IMR-90 (cell line): ENCODE data around the gene RBMS3. TPM values are rescaled to one million over a fixed set of nuclear protein-coding genes. Genes with fewer than 3 reads are reported as not detected.

ENCODE experiments used
- ATAC-seq: fragments of 200-7000 bp; cut with Tn5 transposase; 2 replicates; pipeline ENCODE4 v1.9.1; 2020; ENCODE audit warnings: low read depth, mild to moderate bottlenecking, moderate library complexity
- BruUV-seq: library from RNA; stranded (reverse); fragments of 400-500 nt; replicated peaks from 2 replicates; lab custom pipeline; 2021; lab: Mats Ljungman, UMichigan
- CTCF ChIA-PET: fragments of 300-600 bp; formaldehyde crosslinking; extraction: SDS; loops from one replicate; lab custom pipeline; 2021; ENCODE audit warnings: antibody characterized with exemption; lab: Yijun Ruan, JAX
- POLR2A ChIA-PET: fragments of 300-600 bp; sonication (Branson Sonifier 250); formaldehyde crosslinking; loops from one replicate; lab custom pipeline; 2022; ENCODE audit warnings: antibody characterized with exemption; ENCODE audit not compliant: unreplicated experiment; lab: Charles Lee
- DNase-seq: peaks from one replicate; pipeline ENCODE4 v3.0.0; 2013
- H2AFZ ChIP-seq: replicated peaks from 2 replicates; pipeline ENCODE3; 2013; ENCODE audit warnings: low read length, mild to moderate bottlenecking; ENCODE audit not compliant: poor library complexity
- H2AK5ac ChIP-seq: 2 replicates; pipeline ENCODE4 v1.6.1; 2013; ENCODE audit warnings: low read depth, low read length, inconsistent platforms
- H2AK9ac ChIP-seq: replicated peaks from 2 replicates; pipeline ENCODE3; 2013; ENCODE audit warnings: mild to moderate bottlenecking, low read depth, low read length, moderate library complexity; ENCODE audit not compliant: poor library complexity
- H2BK120ac ChIP-seq: 2 replicates; pipeline ENCODE4 v1.6.1; 2013; ENCODE audit warnings: low read depth, low read length, inconsistent platforms
- H2BK15ac ChIP-seq: 3 replicates; pipeline ENCODE4 v1.6.1; 2013; ENCODE audit warnings: low read depth, low read length, inconsistent platforms
- H2BK20ac ChIP-seq: 2 replicates; pipeline ENCODE4 v1.6.1; 2013; ENCODE audit warnings: low read depth, mild to moderate bottlenecking, inconsistent platforms, low read length, moderate library complexity
- H2BK5ac ChIP-seq: 2 replicates; pipeline ENCODE4 v1.6.1; 2013; ENCODE audit warnings: mild to moderate bottlenecking, low read depth, low read length, inconsistent platforms; ENCODE audit not compliant: poor library complexity, severe bottlenecking
- H3K14ac ChIP-seq: replicated peaks from 2 replicates; pipeline ENCODE4 v1.6.1; 2013; ENCODE audit warnings: low read depth, low read length, inconsistent platforms
- H3K18ac ChIP-seq: 2 replicates; pipeline ENCODE4 v1.6.1; 2013; ENCODE audit warnings: low read depth, low read length, control low read depth
- H3K23ac ChIP-seq: 2 replicates; pipeline ENCODE4 v1.6.1; 2013; ENCODE audit warnings: low read depth, low read length, inconsistent platforms
- H3K27ac ChIP-seq: 2 replicates; pipeline ENCODE4 v1.5.1; 2013; ENCODE audit warnings: mild to moderate bottlenecking, control low read depth, low read length; ENCODE audit not compliant: insufficient read depth
- H3K27me3 ChIP-seq: 2 replicates; pipeline ENCODE4 v1.6.1; 2013; ENCODE audit warnings: low read length; ENCODE audit not compliant: control insufficient read depth, insufficient read depth
- H3K36me3 ChIP-seq: 2 replicates; pipeline ENCODE4 v1.6.1; 2013; ENCODE audit warnings: low read length, mixed read lengths; ENCODE audit not compliant: control insufficient read depth, insufficient read depth
- H3K4ac ChIP-seq: 2 replicates; pipeline ENCODE4 v1.6.1; 2013; ENCODE audit warnings: low read depth, low read length, inconsistent platforms
- H3K4me1 ChIP-seq: 2 replicates; pipeline ENCODE4 v1.6.1; 2013; ENCODE audit warnings: low read length, mixed read lengths; ENCODE audit not compliant: control insufficient read depth, insufficient read depth
- H3K4me2 ChIP-seq: 2 replicates; pipeline ENCODE4 v1.6.1; 2013; ENCODE audit warnings: low read depth, mild to moderate bottlenecking, control low read depth, low read length, moderate library complexity
- H3K4me3 ChIP-seq: 2 replicates; pipeline ENCODE4 v1.5.1; 2013; ENCODE audit warnings: low read depth, mild to moderate bottlenecking, control low read depth, low read length, moderate library complexity; ENCODE audit not compliant: insufficient read depth
- H3K56ac ChIP-seq: 2 replicates; pipeline ENCODE4 v1.6.1; 2013; ENCODE audit warnings: low read length, inconsistent platforms; ENCODE audit not compliant: insufficient read depth; ENCODE audit errors: extremely low read depth
- H3K79me1 ChIP-seq, 2 experiments: 2 replicates each; pipeline ENCODE4 v1.6.1; 2013; ENCODE audit warnings: low read length in 2 of 2, inconsistent platforms in 1 of 2, low read depth in 1 of 2
- H3K9ac ChIP-seq: 2 replicates; pipeline ENCODE4 v1.6.1; 2013; ENCODE audit warnings: low read depth, low read length, control low read depth
- H3K9me1 ChIP-seq: 2 replicates; pipeline ENCODE4 v1.6.1; 2013; ENCODE audit warnings: low read length, inconsistent platforms; ENCODE audit not compliant: insufficient read depth
- H3K9me3 ChIP-seq: 2 replicates; pipeline ENCODE4 v1.6.1; 2013; ENCODE audit warnings: low read length; ENCODE audit not compliant: control insufficient read depth, insufficient read depth
- H4K20me1 ChIP-seq: 2 replicates; pipeline ENCODE4 v1.6.1; 2013; ENCODE audit warnings: low read length, inconsistent platforms; ENCODE audit not compliant: insufficient read depth
- H4K5ac ChIP-seq: 2 replicates; pipeline ENCODE4 v1.6.1; 2013; ENCODE audit warnings: mild to moderate bottlenecking, low read depth, low read length, control low read depth
- H4K8ac ChIP-seq, 2 experiments: 2 replicates each; pipeline ENCODE4 v1.6.1; 2013; ENCODE audit warnings: low read depth in 2 of 2, low read length in 2 of 2, control low read depth in 1 of 2, inconsistent platforms in 1 of 2
- H4K91ac ChIP-seq: 2 replicates; pipeline ENCODE4 v1.6.1; 2013; ENCODE audit warnings: low read depth, low read length, inconsistent platforms; ENCODE audit not compliant: insufficient read depth
- CEBPB ChIP-seq: IDR thresholded peaks from 2 replicates; pipeline ENCODE4 v1.6.1; 2012; ENCODE audit warnings: low read depth, low read length, improper control_type of control experiment
- CTCF ChIP-seq: conservative IDR thresholded peaks from 2 replicates; pipeline ENCODE4 v1.5.1; 2012; ENCODE audit warnings: mild to moderate bottlenecking, low read depth, low read length, improper control_type of control experiment
- ELK1 ChIP-seq: fragments of 150-350 bp; IDR thresholded peaks from 2 replicates; pipeline ENCODE4 v1.6.1; 2016; ENCODE audit warnings: low read depth, mild to moderate bottlenecking, low read length, moderate library complexity, borderline replicate concordance
- MAZ ChIP-seq: IDR thresholded peaks from 2 replicates; pipeline ENCODE4 v1.6.1; 2012; ENCODE audit warnings: low read depth, mild to moderate bottlenecking, low read length, improper control_type of control experiment, moderate library complexity, borderline replicate concordance
- NFE2L2 ChIP-seq: fragments of 150-350 bp; IDR thresholded peaks from 2 replicates; pipeline ENCODE4 v1.6.1; 2016; ENCODE audit warnings: low read depth, mild to moderate bottlenecking, low read length
- RCOR1 ChIP-seq: IDR thresholded peaks from 2 replicates; pipeline ENCODE4 v1.6.1; 2012; ENCODE audit warnings: mild to moderate bottlenecking, low read length, improper control_type of control experiment; ENCODE audit not compliant: insufficient replicate concordance
- WGBS, 2 experiments: methylation state at CpG; one replicate each; pipeline versions ENCODE4 v1.1.5 to v1.1.7; 2013; ENCODE audit warnings: missing lambda C conversion rate in 2 of 2; ENCODE audit not compliant: insufficient read length in 1 of 2; ENCODE audit errors: extremely low coverage in 2 of 2; 5-methylcytosine and 5-hydroxymethylcytosine counted together
- dilution Hi-C: fragments of 300-500 bp; cut with HindIII; formaldehyde crosslinking; loops from one replicate; pipeline ENCODE4 v1.14.3; 2018; ENCODE audit warnings: low sequenced_read_pairs; ENCODE audit not compliant: unreplicated experiment
- in situ Hi-C: fragments of 300-500 bp; cut with MboI; formaldehyde crosslinking; loops from 3 replicates; pipeline ENCODE4 v1.14.3; 2019; ENCODE audit warnings: low sequenced_read_pairs, inconsistent platforms, mixed read lengths
- intact Hi-C: fragments of 100-400 bp; cut with micrococcal nuclease; formaldehyde crosslinking; loops from 2 replicates; pipeline ENCODE4 v1.10.0; 2022
- polyA plus RNA-seq, 3 experiments: library from polyadenylated mRNA; depleted of rRNA; stranded (reverse); fragments of >200 nt; gene quantifications; 2 replicates each; pipeline ENCODE4 v1.2.3, GENCODE V29; 2012; ENCODE audit warnings: low replicate concordance in 1 of 3
- total RNA-seq: library from RNA; depleted of rRNA; stranded (reverse); fragments of >200 nt; gene quantifications from 2 replicates; pipeline ENCODE4 v1.2.3, GENCODE V29; 2012

The RBMS3 gene
- total and polyA plus RNA-seq, 2 of the 4 experiments (the other 2 are of a cell fraction): 15.2 to 127 TPM

- Histone ChIP-seq H3K18ac (no peak overlapping the region), H3K9me1 (0 out of 2 replicates have a peak, but pooled peaks cover 3% of the 10 kb centered on the region), H3K27me3 (no peaks in the 10 kb centered on the region), H2AK5ac (no peak overlapping the region), H4K91ac (no peak overlapping the region), H3K4me3 (no peak overlapping the region), H2AFZ (no peak overlapping the region), H3K9ac (no peak overlapping the region), H3K4ac (no peak overlapping the region), H2BK5ac (no peak overlapping the region), H3K14ac (no peak overlapping the region), H3K4me1 (peaks cover 3% of the 10 kb centered on the region), H3K23ac (no peak overlapping the region), H3K27ac (no peak overlapping the region), H4K8ac (no peak overlapping the region), H3K36me3 (no peaks in the 10 kb centered on the region), H4K5ac (no peak overlapping the region), H2AK9ac (no peak overlapping the region), H2BK20ac (no peak overlapping the region), H2BK15ac (no peak overlapping the region), H3K56ac (no peak overlapping the region), H2BK120ac (no peak overlapping the region), H3K4me2 (no peak overlapping the region), H3K9me3 (no peaks in the 10 kb centered on the region), H4K20me1 (peaks cover 3% of the 10 kb centered on the region; the same call in 1 of the 2 replicates), H3K79me1 (peaks cover 29 to 61% of the 10 kb centered on the region in 2 experiments)
- no TSS peak for BruUV-seq
- ATAC-seq (no peak), DNase-seq (no peak)
- POLR2A ChIA-PET: interaction anchor here (0.7 kb wide), 1 partner anchor 179 kb away, joined by 3 read pairs; no protein-coding TSS in a partner anchor
- TF ChIP-seq MAZ (no peak), CTCF (no peak), ELK1 (no peak), NFE2L2 (no peak), RCOR1 (no peak), CEBPB (no peak)
- dilution Hi-C loops: no loop called here
- in situ Hi-C loops: no loop called here
- CTCF ChIA-PET: no interaction called here
- intact Hi-C loops: no loop called here
- no CpG with 5 or more reads among the region's 3 CpGs for WGBS, 2 experiments
Observed at GRCh38 chr3:29344154-29344553, 63.3 kb downstream of the RBMS3 start.
